Measurements from ENCODE around the gene GFPT2. TPM values are rescaled to one million over a fixed set of nuclear protein-coding genes. Genes with fewer than 3 reads are reported as not detected.

Gene GFPT2
- polyA plus RNA-seq, 2 of the 4 experiments (the other 2 are of a cell fraction): 24.4 to 38.0 TPM

GRCh38 chr5:180304016-180304292 lies 49.2 kb downstream of the GFPT2 start:
- H3K27ac ChIP-seq: no peak overlapping the region
- POLR2A ChIA-PET: no interaction called here
- TF ChIP-seq RFX5 (IDR thresholded peaks at IDR 0.05) (no peak), EP300 (IDR thresholded peaks at IDR 0.05) (no peak), FOSB (CRISPR knock-in tag; IDR thresholded peaks at IDR 0.05) (no peak), ZSCAN20 (CRISPR knock-in tag; IDR thresholded peaks at IDR 0.05) (no peak), CHD2 (IDR thresholded peaks at IDR 0.05; ENCODE audit: low read length, partially characterized antibody) (no peak), HES2 (IDR thresholded peaks at IDR 0.05) (no peak), RNF2 (IDR thresholded peaks at IDR 0.05; ENCODE audit: borderline replicate concordance, low read depth) (no peak), HOXB13 (CRISPR knock-in tag; IDR thresholded peaks at IDR 0.05; ENCODE audit: low read depth) (no peak), MYC (IDR thresholded peaks at IDR 0.05; ENCODE audit: borderline replicate concordance, low read length) (no peak), ZFP36 (IDR thresholded peaks at IDR 0.05; ENCODE audit: borderline replicate concordance, partially characterized antibody) (no peak), KDM1A (IDR thresholded peaks at IDR 0.05; ENCODE audit: low read depth) (no peak), POLR2AphosphoS2 (conservative IDR thresholded peaks at IDR 0.05; ENCODE audit: low read length) (no peak), CEBPB (IDR thresholded peaks at IDR 0.05) (no peak), RCOR1 (IDR thresholded peaks at IDR 0.05; ENCODE audit: low read depth, low read length) (no peak)
- TF ChIP-seq, protein P1, sequence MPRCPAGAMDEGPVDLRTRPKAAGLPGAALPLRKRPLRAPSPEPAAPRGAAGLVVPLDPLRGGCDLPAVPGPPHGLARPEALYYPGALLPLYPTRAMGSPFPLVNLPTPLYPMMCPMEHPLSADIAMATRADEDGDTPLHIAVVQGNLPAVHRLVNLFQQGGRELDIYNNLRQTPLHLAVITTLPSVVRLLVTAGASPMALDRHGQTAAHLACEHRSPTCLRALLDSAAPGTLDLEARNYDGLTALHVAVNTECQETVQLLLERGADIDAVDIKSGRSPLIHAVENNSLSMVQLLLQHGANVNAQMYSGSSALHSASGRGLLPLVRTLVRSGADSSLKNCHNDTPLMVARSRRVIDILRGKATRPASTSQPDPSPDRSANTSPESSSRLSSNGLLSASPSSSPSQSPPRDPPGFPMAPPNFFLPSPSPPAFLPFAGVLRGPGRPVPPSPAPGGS (IDR thresholded peaks at IDR 0.05): no peak
- TF ChIP-seq, protein P2, sequence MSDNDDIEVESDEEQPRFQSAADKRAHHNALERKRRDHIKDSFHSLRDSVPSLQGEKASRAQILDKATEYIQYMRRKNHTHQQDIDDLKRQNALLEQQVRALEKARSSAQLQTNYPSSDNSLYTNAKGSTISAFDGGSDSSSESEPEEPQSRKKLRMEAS (IDR thresholded peaks at IDR 0.05): no peak
- TF ChIP-seq, protein P3, sequence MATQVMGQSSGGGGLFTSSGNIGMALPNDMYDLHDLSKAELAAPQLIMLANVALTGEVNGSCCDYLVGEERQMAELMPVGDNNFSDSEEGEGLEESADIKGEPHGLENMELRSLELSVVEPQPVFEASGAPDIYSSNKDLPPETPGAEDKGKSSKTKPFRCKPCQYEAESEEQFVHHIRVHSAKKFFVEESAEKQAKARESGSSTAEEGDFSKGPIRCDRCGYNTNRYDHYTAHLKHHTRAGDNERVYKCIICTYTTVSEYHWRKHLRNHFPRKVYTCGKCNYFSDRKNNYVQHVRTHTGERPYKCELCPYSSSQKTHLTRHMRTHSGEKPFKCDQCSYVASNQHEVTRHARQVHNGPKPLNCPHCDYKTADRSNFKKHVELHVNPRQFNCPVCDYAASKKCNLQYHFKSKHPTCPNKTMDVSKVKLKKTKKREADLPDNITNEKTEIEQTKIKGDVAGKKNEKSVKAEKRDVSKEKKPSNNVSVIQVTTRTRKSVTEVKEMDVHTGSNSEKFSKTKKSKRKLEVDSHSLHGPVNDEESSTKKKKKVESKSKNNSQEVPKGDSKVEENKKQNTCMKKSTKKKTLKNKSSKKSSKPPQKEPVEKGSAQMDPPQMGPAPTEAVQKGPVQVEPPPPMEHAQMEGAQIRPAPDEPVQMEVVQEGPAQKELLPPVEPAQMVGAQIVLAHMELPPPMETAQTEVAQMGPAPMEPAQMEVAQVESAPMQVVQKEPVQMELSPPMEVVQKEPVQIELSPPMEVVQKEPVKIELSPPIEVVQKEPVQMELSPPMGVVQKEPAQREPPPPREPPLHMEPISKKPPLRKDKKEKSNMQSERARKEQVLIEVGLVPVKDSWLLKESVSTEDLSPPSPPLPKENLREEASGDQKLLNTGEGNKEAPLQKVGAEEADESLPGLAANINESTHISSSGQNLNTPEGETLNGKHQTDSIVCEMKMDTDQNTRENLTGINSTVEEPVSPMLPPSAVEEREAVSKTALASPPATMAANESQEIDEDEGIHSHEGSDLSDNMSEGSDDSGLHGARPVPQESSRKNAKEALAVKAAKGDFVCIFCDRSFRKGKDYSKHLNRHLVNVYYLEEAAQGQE (IDR thresholded peaks at IDR 0.05): no peak
- ATAC-seq: no peak
- H3K4me2 ChIP-seq: no peak overlapping the region
- 93% methylated on average over 4 of the region's 4 CpGs for WGBS (ENCODE audit: missing lambda C conversion rate)
- no peak for FAIRE-seq
- no peak for DNase-seq (ENCODE audit: low read depth in 1 of 2, low spot score in 1 of 2)
- H3K4me3 ChIP-seq: no peak overlapping the region
- CTCF ChIA-PET: interaction anchor here (1.0 to 8.6 kb wide), 7 partner anchors 10 to 167 kb away, joined by 3 to 81 read pairs (median 33); no protein-coding TSS in a partner anchor
- H3K4me1 ChIP-seq: no peaks in the 10 kb centered on the region
- H3K9me3 ChIP-seq: no peaks in the 10 kb centered on the region

DNA sequence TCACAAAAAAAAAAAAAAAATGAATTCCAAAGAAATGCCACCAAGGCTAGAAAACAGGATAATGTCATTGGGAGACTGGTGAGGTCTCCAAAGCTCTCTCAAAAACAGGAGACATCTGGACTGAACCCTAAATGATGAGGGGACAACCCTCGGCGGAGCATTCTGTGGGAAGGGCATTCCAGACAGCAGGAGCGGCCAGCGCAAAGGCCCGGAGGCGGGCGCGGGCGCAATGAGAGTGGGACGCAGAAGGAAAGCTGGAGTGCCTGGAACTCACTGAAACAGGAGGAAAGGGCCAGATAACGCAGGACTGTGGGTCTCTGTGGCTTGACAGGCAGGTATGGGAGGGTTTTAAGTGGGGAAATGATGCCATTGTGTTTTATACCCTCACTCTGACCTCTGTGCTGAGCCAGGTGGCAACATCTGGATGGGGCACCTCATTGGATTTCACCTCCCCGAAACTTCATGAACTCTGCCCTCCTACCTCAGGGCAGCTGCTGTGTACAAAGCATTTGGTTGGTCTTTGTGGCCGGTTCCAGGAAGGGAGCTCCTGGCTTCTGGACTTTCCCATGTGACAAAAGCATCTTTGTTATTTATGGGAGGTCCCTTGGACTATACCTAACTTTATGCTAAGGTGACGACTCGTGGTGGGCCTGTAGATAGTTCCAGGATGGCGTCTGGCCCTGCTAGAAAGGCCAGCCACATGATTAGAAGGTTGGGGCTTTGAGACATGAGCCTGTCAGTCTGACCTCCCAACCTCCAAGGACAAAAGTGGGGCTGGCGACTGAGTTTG lies 49.7 kb downstream of the GFPT2 start:
- TF ChIP-seq HOXB13 (CRISPR knock-in tag; IDR thresholded peaks at IDR 0.05; ENCODE audit: low read depth): no peak
- POLR2A ChIA-PET: no interaction called here

DNA sequence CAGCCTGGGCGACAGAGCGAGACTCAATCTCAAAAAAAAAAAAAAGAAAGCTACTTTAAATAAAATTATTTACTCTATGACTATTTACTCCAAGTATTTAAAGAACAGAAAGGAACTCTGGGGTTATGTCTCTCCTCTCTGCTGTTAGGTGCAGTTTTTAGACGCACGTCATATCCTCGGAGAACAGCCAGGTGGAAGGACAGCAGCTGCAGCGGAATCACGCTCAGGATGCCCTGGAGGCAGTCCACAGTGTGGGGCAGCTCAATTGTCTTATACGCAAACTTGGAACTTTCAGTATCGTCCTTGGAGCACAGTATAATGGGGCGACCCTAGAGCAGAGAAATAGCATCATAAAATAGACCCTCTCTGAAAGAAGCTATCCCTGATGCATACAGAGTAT lies 50.9 kb downstream of the GFPT2 start:
- no peak for FAIRE-seq
- TF ChIP-seq EHMT2 (IDR thresholded peaks at IDR 0.05; ENCODE audit: low read depth): no peak
- TF ChIP-seq ATOH8 (CRISPR knock-in tag; IDR thresholded peaks at IDR 0.05; ENCODE audit: low read depth): no peak
- ChIA-PET POLR2A (no interaction called here), CTCF (interaction anchor here (1.7 to 8.6 kb wide), 5 partner anchors 8 to 169 kb away, joined by 4 to 81 read pairs (median 33); no protein-coding TSS in a partner anchor)
- no peak overlapping the region for H3K4me2 ChIP-seq
- DNase-seq (ENCODE audit: low read depth in 1 of 2, low spot score in 1 of 2): no peak
- H3K27ac ChIP-seq: no peak overlapping the region
- no peaks in the 10 kb centered on the region for H3K4me1 ChIP-seq
- no peaks in the 10 kb centered on the region for H3K9me3 ChIP-seq
- H3K4me3 ChIP-seq: no peak overlapping the region
- 91% methylated on average over 10 of the region's 10 CpGs for WGBS (ENCODE audit: missing lambda C conversion rate)
- no peak for ATAC-seq

More for the DNA sequence above, 49.7 kb downstream of the GFPT2 start:
- FAIRE-seq: no peak
- WGBS (ENCODE audit: missing lambda C conversion rate): 95% methylated on average over 17 of the region's 17 CpGs
- no peak for DNase-seq (ENCODE audit: low read depth in 1 of 2, low spot score in 1 of 2)
- Histone ChIP-seq H3K4me3 (no peak overlapping the region), H3K9me3 (no peaks in the 10 kb centered on the region), H3K4me2 (no peak overlapping the region), H3K27ac (no peak overlapping the region), H3K4me1 (no peaks in the 10 kb centered on the region)
- ATAC-seq: no peak
- CTCF ChIA-PET: interaction anchor here (1.0 to 8.6 kb wide), 8 partner anchors 8 to 168 kb away, joined by 3 to 81 read pairs (median 18); no protein-coding TSS in a partner anchor
